ENCODE measurements around the gene OPCML. TPM values are rescaled to one million over a fixed set of nuclear protein-coding genes. Genes with fewer than 3 reads are reported as not detected.

Gene OPCML
- total and polyA plus RNA-seq, 2 of the 13 experiments (the other 11 are each of a cell fraction or from before 2014, with no cell fraction given): not detected

DNA sequence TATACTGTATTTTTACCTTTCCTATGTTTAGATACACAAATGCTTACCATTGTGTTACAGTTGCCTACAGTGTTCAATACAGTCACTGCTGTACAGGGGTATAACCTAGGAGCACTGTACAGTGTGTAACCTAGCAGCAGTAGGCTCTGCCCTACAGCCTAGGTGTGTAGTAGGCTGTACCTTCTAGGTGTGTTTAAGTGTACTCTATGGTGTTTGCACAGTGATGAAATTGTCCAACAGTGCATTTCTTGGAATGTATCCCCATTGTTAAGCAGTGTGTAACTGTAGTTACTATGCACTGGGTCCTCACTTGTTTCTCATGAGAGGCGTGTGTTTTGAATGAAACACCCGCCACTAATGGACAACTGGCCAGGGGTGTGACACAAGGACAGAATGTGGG, 269.0 kb downstream of the OPCML start (continued):
- TF ChIP-seq FOXK2 (IDR thresholded peaks at IDR 0.05) (no peak), HNF4A (CRISPR knock-in tag; IDR thresholded peaks at IDR 0.05) (no peak), ZNF547 (CRISPR knock-in tag; IDR thresholded peaks at IDR 0.05) (no peak)

DNA sequence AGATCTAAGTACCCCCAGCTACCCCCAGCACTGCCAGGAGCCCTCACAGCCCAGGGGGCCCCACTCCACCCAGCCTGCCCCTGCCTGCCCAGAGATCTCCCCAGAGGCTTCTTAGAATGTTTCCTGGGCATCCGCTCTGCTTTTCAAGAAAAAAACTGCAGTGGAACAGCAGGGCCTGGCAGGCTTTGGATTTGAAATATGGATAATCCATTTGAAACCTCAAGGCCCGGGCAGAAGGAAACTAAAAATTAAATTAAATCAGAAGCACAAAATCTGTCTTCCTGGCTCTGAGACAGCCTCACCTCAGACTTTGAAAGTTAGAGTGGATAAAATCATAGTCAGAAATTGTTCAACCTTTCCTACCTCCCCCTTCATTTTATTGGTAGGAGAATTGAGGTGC, 273.6 kb downstream of the OPCML start:
- H3K4me3 ChIP-seq (replicated peaks in 1 of 3; ENCODE audit: insufficient read depth in 1 of 3, low read depth in 2 of 3, low read length in 3 of 3): no peak overlapping the region
- H3K27ac ChIP-seq (ENCODE audit: extremely low read length, insufficient read depth, low read length): no peak overlapping the region
- H4K20me1 ChIP-seq (ENCODE audit: insufficient read depth, low read length): no peaks in the 10 kb centered on the region
- ChIA-PET CTCF (ENCODE audit: low intra/inter-chr PET ratio, low total read pairs) (no interaction called here), POLR2A (no interaction called here)
- BruUV-seq (replicated peaks): no TSS peak
- intact Hi-C loops (cut with micrococcal nuclease; ENCODE audit: unreplicated experiment) (no loop called here), in situ Hi-C loops (cut with HindIII; ENCODE audit: extremely low pct_ligation_motif_present, low pct_unique_long_range_greater_than_20kb) (no loop called here)
- FAIRE-seq (no peak), DNase-seq (ENCODE audit: low spot score) (no peak), ATAC-seq (no peak)
- no peak overlapping the region for H2AFZ ChIP-seq (ENCODE audit: low read length)
- no peak overlapping the region for H3K9ac ChIP-seq (ENCODE audit: insufficient read depth, low read depth, low read length)
- H3K9me3 ChIP-seq (ENCODE audit: low read length): no peaks in the 10 kb centered on the region
- H3K27me3 ChIP-seq (ENCODE audit: control insufficient read depth in 1 of 2, insufficient read depth in 2 of 2, low read length in 2 of 2): no peaks in the 10 kb centered on the region
- no peaks in the 10 kb centered on the region for H3K79me2 ChIP-seq (ENCODE audit: insufficient read depth, low read length)
- no peaks in the 10 kb centered on the region for H3K4me1 ChIP-seq (ENCODE audit: insufficient read depth, low read length)
- TF ChIP-seq GATAD2A (CRISPR knock-in tag; IDR thresholded peaks at IDR 0.05): no peak
- no peak for TF ChIP-seq MBD4 (IDR thresholded peaks at IDR 0.05; ENCODE audit: borderline replicate concordance, low read length)
- no peak for TF ChIP-seq CREB1 (IDR thresholded peaks at IDR 0.05)
- TF ChIP-seq CREB1 (CRISPR knock-in tag; IDR thresholded peaks at IDR 0.05): no peak
- TF ChIP-seq NCOA1 (CRISPR knock-in tag; IDR thresholded peaks at IDR 0.05): no peak
- TF ChIP-seq, protein P1, sequence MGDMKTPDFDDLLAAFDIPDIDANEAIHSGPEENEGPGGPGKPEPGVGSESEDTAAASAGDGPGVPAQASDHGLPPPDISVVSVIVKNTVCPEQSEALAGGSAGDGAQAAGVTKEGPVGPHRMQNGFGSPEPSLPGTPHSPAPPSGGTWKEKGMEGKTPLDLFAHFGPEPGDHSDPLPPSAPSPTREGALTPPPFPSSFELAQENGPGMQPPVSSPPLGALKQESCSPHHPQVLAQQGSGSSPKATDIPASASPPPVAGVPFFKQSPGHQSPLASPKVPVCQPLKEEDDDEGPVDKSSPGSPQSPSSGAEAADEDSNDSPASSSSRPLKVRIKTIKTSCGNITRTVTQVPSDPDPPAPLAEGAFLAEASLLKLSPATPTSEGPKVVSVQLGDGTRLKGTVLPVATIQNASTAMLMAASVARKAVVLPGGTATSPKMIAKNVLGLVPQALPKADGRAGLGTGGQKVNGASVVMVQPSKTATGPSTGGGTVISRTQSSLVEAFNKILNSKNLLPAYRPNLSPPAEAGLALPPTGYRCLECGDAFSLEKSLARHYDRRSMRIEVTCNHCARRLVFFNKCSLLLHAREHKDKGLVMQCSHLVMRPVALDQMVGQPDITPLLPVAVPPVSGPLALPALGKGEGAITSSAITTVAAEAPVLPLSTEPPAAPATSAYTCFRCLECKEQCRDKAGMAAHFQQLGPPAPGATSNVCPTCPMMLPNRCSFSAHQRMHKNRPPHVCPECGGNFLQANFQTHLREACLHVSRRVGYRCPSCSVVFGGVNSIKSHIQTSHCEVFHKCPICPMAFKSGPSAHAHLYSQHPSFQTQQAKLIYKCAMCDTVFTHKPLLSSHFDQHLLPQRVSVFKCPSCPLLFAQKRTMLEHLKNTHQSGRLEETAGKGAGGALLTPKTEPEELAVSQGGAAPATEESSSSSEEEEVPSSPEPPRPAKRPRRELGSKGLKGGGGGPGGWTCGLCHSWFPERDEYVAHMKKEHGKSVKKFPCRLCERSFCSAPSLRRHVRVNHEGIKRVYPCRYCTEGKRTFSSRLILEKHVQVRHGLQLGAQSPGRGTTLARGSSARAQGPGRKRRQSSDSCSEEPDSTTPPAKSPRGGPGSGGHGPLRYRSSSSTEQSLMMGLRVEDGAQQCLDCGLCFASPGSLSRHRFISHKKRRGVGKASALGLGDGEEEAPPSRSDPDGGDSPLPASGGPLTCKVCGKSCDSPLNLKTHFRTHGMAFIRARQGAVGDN (CRISPR knock-in tag; IDR thresholded peaks at IDR 0.05): no peak
- TF ChIP-seq, protein P2, sequence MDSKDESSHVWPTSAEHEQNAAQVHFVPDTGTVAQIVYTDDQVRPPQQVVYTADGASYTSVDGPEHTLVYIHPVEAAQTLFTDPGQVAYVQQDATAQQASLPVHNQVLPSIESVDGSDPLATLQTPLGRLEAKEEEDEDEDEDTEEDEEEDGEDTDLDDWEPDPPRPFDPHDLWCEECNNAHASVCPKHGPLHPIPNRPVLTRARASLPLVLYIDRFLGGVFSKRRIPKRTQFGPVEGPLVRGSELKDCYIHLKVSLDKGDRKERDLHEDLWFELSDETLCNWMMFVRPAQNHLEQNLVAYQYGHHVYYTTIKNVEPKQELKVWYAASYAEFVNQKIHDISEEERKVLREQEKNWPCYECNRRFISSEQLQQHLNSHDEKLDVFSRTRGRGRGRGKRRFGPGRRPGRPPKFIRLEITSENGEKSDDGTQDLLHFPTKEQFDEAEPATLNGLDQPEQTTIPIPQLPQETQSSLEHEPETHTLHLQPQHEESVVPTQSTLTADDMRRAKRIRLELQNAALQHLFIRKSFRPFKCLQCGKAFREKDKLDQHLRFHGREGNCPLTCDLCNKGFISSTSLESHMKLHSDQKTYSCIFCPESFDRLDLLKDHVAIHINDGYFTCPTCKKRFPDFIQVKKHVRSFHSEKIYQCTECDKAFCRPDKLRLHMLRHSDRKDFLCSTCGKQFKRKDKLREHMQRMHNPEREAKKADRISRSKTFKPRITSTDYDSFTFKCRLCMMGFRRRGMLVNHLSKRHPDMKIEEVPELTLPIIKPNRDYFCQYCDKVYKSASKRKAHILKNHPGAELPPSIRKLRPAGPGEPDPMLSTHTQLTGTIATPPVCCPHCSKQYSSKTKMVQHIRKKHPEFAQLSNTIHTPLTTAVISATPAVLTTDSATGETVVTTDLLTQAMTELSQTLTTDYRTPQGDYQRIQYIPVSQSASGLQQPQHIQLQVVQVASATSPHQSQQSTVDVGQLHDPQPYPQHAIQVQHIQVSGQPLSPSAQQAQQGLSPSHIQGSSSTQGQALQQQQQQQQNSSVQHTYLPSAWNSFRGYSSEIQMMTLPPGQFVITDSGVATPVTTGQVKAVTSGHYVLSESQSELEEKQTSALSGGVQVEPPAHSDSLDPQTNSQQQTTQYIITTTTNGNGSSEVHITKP (CRISPR knock-in tag; IDR thresholded peaks at IDR 0.05; ENCODE audit: low read depth): no peak
- no peak for TF ChIP-seq TCF12 (IDR thresholded peaks at IDR 0.05)
- TF ChIP-seq TCF12 (CRISPR knock-in tag; IDR thresholded peaks at IDR 0.05): no peak
- TF ChIP-seq NFYB (CRISPR knock-in tag; IDR thresholded peaks at IDR 0.05): no peak
- TF ChIP-seq ZFP82 (CRISPR knock-in tag; IDR thresholded peaks at IDR 0.05; ENCODE audit: borderline replicate concordance): no peak
- TF ChIP-seq EED (CRISPR knock-in tag; IDR thresholded peaks at IDR 0.05): no peak
- TF ChIP-seq ARID2 (CRISPR knock-in tag; IDR thresholded peaks at IDR 0.05; ENCODE audit: borderline replicate concordance): no peak
- TF ChIP-seq, protein P3, sequence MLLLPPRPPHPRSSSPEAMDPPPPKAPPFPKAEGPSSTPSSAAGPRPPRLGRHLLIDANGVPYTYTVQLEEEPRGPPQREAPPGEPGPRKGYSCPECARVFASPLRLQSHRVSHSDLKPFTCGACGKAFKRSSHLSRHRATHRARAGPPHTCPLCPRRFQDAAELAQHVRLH (CRISPR knock-in tag; IDR thresholded peaks at IDR 0.05; ENCODE audit: borderline replicate concordance, low read depth): no peak
- no peak for TF ChIP-seq ZNF484 (CRISPR knock-in tag; IDR thresholded peaks at IDR 0.05; ENCODE audit: borderline replicate concordance, low read depth)
- TF ChIP-seq ZNF569 (CRISPR knock-in tag; IDR thresholded peaks at IDR 0.05; ENCODE audit: borderline replicate concordance): no peak
- no peak overlapping the region for H3K4me2 ChIP-seq (ENCODE audit: low read depth, low read length)
- H3K36me3 ChIP-seq (replicated peaks in 1 of 2; ENCODE audit: control insufficient read depth in 1 of 2, insufficient read depth in 2 of 2, low read length in 2 of 2): no peaks in the 10 kb centered on the region
- WGBS (ENCODE audit: low lambda C conversion rate): 2% methylated on average over 2 of the region's 2 CpGs

All from HepG2 (cell line).